GM20431 (cell line): ENCODE results near the gene COL27A1.

Source experiments
- in situ Hi-C: fragments of 300-500 bp; cut with MseI, MboI; formaldehyde crosslinking; loops from one replicate; pipeline ENCODE4 v1.15.0; 2020; ENCODE audit warnings: low sequenced_read_pairs; ENCODE audit not compliant: unreplicated experiment

COL27A1 gene

GRCh38 chr9:114155263-114155994 is at the start of gene COL27A1:
COL27A1 (plus strand) TSS chr9:114155537; CDS start chr9:114155951, 414 bp downstream.
- in situ Hi-C loops: no loop called here

GRCh38 chr9:114107286-114108001 is 47.9 kb upstream of the COL27A1 start:
- in situ Hi-C loops: no loop called here

- in situ Hi-C loops: no loop called here
These were observed 47.1 kb upstream of the COL27A1 start for GRCh38 chr9:114108016-114108833.

- in situ Hi-C loops: no loop called here
These were observed 46.2 kb upstream of the COL27A1 start for GRCh38 chr9:114109124-114109523.

- in situ Hi-C loops: no loop called here
These were observed 45.2 kb upstream of the COL27A1 start for GRCh38 chr9:114110180-114110579.

- in situ Hi-C loops: no loop called here
These were observed 43.0 kb upstream of the COL27A1 start for GRCh38 chr9:114112325-114112724.

- in situ Hi-C loops: no loop called here
These were observed 42.4 kb upstream of the COL27A1 start for GRCh38 chr9:114112778-114113584.

- in situ Hi-C loops: no loop called here
These were observed 41.0 kb upstream of the COL27A1 start for GRCh38 chr9:114114364-114114763.

GRCh38 chr9:114115654-114116125 is 39.6 kb upstream of the COL27A1 start:
- in situ Hi-C loops: no loop called here

- in situ Hi-C loops: no loop called here
These were observed 39.1 kb upstream of the COL27A1 start for GRCh38 chr9:114116126-114116747.

- in situ Hi-C loops: no loop called here
These were observed 37.7 kb upstream of the COL27A1 start for GRCh38 chr9:114117614-114117995.

- in situ Hi-C loops: no loop called here
These were observed 37.1 kb upstream of the COL27A1 start for GRCh38 chr9:114117996-114118830.

- in situ Hi-C loops: no loop called here
These were observed 35.8 kb upstream of the COL27A1 start for GRCh38 chr9:114119242-114120191.

GRCh38 chr9:114120192-114121014 is 34.9 kb upstream of the COL27A1 start:
- in situ Hi-C loops: no loop called here

GRCh38 chr9:114121227-114122135 is 33.9 kb upstream of the COL27A1 start:
- in situ Hi-C loops: no loop called here
